Gastrocnemius medialis (tissue), 4 donors: Measurements from ENCODE around the gene SHLD1. TPM values are rescaled to one million over a fixed set of nuclear protein-coding genes. Genes with fewer than 3 reads are reported as not detected.

ENCODE experiments used
- ATAC-seq, 2 donors: fragments of 150-250 bp; one replicate each; pipeline ENCODE4 v1.9.1; 2016
- DNase-seq, 2 donors: peaks; one replicate each; pipeline ENCODE4 v3.0.0-alpha.2; 2019
- H3K27ac ChIP-seq, 4 donors: fragments of 200-600 bp; sonication (generic); 1 replicate in 1 of 4; 2 replicates in 3 of 4; pipeline ENCODE4 v1.5.1; 2016 to 2018; ENCODE audit warnings: mild to moderate bottlenecking in 2 of 4, moderate library complexity in 1 of 4
- H3K27me3 ChIP-seq, 3 donors: fragments of 200-600 bp; sonication (generic) in 2 of 3; 1 replicate in 1 of 3; 2 replicates in 2 of 3; pipeline versions ENCODE4 v1.5.1 to v1.6.0; 2016 to 2019; ENCODE audit warnings: mild to moderate bottlenecking in 1 of 3, moderate library complexity in 1 of 3
- H3K36me3 ChIP-seq, 2 donors: fragments of 200-600 bp; sonication (generic) in 1 of 2; one replicate each; pipeline ENCODE4 v1.5.1; 2017 to 2018
- H3K4me1 ChIP-seq, 2 donors: fragments of 200-600 bp; sonication (generic) in 1 of 2; one replicate each; pipeline ENCODE4 v1.5.1; 2016 to 2017; ENCODE audit warnings: mild to moderate bottlenecking in 2 of 2
- H3K4me3 ChIP-seq, 4 donors: fragments of 200-600 bp; sonication (generic) in 3 of 4; 1 replicate in 1 of 4; 2 replicates in 3 of 4; pipeline ENCODE4 v1.5.1; 2016 to 2019; ENCODE audit warnings: mild to moderate bottlenecking in 2 of 4
- H3K9me3 ChIP-seq, 3 donors: fragments of 200-600 bp; sonication (generic) in 2 of 3; 1 replicate in 1 of 3; 2 replicates in 2 of 3; pipeline ENCODE4 v1.5.1; 2016 to 2019
- POLR2A ChIP-seq, 2 donors: fragments of 450-650 bp; IDR thresholded peaks; one replicate each; pipeline ENCODE4 v1.6.1; 2017; ENCODE audit warnings: antibody characterized with exemption in 2 of 2, mild to moderate bottlenecking in 2 of 2, moderate library complexity in 2 of 2
- in situ Hi-C, 4 donors: fragments of 200-750 bp; cut with MboI; loops; one replicate each; pipeline versions ENCODE4 v1.15.0 to v1.8.0; 2017; ENCODE audit warnings: low sequenced_read_pairs in 4 of 4
- intact Hi-C: fragments of 100-400 bp; cut with DNase I; formaldehyde crosslinking; loops from one replicate; pipeline ENCODE4 v1.15.1; 2023; ENCODE audit warnings: low total_unique reads
- total RNA-seq, 4 donors: library from RNA; depleted of rRNA; stranded (reverse); fragments of >200 nt; gene quantifications; one replicate each; pipeline versions ENCODE4 v1.1.0 to v1.2.3, GENCODE V29; 2016
- TF ChIP-seq, protein P1 (sequence below), 5 experiments: fragments of 450-650 bp in 3 of 5; fragments of 200-600 bp in 2 of 5; sonication (generic) in 2 of 5; IDR thresholded peaks in 4 of 5; conservative IDR thresholded peaks in 1 of 5; 1 replicate in 4 of 5; 2 replicates in 1 of 5; pipeline ENCODE4 v1.5.1; 2016 to 2019; ENCODE audit warnings: antibody characterized with exemption in 5 of 5, mild to moderate bottlenecking in 3 of 5, moderate library complexity in 3 of 5

The SHLD1 gene
- total RNA-seq, 4 donors from 2014 or later: 5.4 to 7.1 (median 5.8) TPM

GRCh38 chr20:5913166-5913565 is 163.0 kb downstream of the SHLD1 start:
- DNase-seq (no peak), ATAC-seq (no peak)
- H3K36me3 ChIP-seq: no peaks in the 10 kb centered on the region
- intact Hi-C loops (no loop called here), in situ Hi-C loops (no loop called here)
- H3K9me3 ChIP-seq: no peaks in the 10 kb centered on the region
- no peak overlapping the region for H3K27ac ChIP-seq
- no peak overlapping the region for H3K4me3 ChIP-seq
- H3K27me3 ChIP-seq: peaks cover 0 to 22% (median 0%) of the 10 kb centered on the region in 3 donors
- no peak for TF ChIP-seq POLR2A (IDR thresholded peaks at IDR 0.05)
- TF ChIP-seq, protein P1, sequence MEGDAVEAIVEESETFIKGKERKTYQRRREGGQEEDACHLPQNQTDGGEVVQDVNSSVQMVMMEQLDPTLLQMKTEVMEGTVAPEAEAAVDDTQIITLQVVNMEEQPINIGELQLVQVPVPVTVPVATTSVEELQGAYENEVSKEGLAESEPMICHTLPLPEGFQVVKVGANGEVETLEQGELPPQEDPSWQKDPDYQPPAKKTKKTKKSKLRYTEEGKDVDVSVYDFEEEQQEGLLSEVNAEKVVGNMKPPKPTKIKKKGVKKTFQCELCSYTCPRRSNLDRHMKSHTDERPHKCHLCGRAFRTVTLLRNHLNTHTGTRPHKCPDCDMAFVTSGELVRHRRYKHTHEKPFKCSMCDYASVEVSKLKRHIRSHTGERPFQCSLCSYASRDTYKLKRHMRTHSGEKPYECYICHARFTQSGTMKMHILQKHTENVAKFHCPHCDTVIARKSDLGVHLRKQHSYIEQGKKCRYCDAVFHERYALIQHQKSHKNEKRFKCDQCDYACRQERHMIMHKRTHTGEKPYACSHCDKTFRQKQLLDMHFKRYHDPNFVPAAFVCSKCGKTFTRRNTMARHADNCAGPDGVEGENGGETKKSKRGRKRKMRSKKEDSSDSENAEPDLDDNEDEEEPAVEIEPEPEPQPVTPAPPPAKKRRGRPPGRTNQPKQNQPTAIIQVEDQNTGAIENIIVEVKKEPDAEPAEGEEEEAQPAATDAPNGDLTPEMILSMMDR (IDR thresholded peaks at IDR 0.05 in 4 of 5, conservative IDR thresholded peaks at IDR 0.05 in 1 of 5): no peak
- peaks cover 0 to 3% of the 10 kb centered on the region in 2 donors for H3K4me1 ChIP-seq

Other genes with a start within 250 kb of the SHLD1 start
- 10 to 100 TPM; 17.2 to 40.9 (median 22.0) TPM for gene GPCPD1, start 139.4 kb upstream of the SHLD1 start, total RNA-seq
- 10 to 100 TPM in 1 of 4 donors, 1 to 10 TPM in 2, under 1 TPM in 1; 0.25 to 35.6 (median 4.8) TPM for gene CHGB, start 161.1 kb downstream of the SHLD1 start, total RNA-seq
- 10 to 100 TPM; 16.5 to 27.5 (median 19.0) TPM for gene TRMT6, start 200.1 kb downstream of the SHLD1 start, total RNA-seq
- gene MCM8, start 200.3 kb downstream of the SHLD1 start, total RNA-seq: 1 to 10 TPM; 2.4 to 5.9 (median 5.2) TPM